ENCODE data around the gene SUMO2.
"Not testable (repeated sequence)": the region's sequence is repeated elsewhere in the genome, so short reads cannot be mapped to it uniquely, and the experiment has no call there.

The SUMO2 gene

DNA sequence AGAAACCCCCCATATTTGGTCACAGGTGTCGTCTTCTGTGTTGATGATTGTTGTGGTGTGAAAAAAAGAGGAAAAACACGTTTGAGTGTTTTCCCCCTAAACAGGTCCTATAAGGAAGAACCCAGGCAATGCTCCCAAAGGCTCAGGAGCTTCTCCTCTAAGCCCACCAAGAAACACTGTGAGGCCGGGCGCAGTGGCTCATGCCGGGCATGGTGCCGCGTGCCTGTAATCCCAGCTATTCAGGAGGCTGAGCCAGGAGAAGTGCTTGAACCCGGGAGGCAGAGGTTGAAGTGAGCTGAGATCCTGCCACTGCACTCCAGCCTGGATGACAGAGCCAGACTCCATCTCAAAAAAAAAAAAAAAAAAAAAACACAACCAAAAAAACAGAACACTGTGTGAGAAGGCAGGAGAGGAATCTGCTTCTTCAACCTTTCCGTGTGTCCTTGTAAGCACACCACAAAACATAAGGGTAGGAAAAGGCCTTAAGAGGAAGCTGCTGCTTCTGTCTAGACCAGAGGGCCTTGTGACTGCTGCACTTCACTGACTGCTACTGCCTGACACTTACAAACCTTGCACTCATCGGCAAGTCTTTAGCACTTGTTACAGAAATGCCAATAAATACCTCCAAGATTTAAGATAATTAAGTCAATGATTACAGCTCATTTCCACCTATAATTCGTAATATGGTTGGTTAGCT lies 37.8 kb downstream of the SUMO2 start:
- no peak for DNase-seq (ENCODE audit: low spot score)

GRCh38 chr17:75142236-75142971 lies 40.4 kb downstream of the SUMO2 start:
- DNase-seq (ENCODE audit: low spot score): no peak

DNA sequence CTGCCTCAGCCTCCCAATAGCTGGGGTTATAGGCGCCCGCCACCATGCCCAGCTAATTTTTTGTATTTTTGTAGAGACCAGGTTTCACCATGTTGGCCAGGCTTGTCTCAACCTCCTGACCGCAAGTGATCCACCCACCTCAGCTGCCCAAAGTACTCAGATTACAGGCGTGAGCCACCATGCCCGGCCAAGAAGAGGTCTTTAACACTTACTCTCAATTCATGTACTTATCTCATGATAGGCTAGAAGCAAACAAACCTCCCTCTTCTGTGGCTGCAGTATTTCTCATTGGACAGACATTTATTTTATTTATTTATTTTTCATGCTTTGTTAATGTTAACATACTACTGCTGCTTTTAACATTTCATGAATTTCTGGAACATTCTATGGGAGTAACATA lies 44.2 kb downstream of the SUMO2 start:
- DNase-seq (ENCODE audit: low spot score): no peak

GRCh38 chr17:75137762-75138161 lies 45.0 kb downstream of the SUMO2 start:
- not testable (repeated sequence) for DNase-seq (ENCODE audit: low spot score)

- DNase-seq (ENCODE audit: low spot score): no peak
Observed at GRCh38 chr17:75135946-75136345, 46.8 kb downstream of the SUMO2 start.

- no peak for DNase-seq (ENCODE audit: low spot score)
Observed at GRCh38 chr17:75135452-75135851, 47.3 kb downstream of the SUMO2 start.

- DNase-seq (ENCODE audit: low spot score): not testable (repeated sequence)
Observed at GRCh38 chr17:75133607-75134347, 49.0 kb downstream of the SUMO2 start.

DNA sequence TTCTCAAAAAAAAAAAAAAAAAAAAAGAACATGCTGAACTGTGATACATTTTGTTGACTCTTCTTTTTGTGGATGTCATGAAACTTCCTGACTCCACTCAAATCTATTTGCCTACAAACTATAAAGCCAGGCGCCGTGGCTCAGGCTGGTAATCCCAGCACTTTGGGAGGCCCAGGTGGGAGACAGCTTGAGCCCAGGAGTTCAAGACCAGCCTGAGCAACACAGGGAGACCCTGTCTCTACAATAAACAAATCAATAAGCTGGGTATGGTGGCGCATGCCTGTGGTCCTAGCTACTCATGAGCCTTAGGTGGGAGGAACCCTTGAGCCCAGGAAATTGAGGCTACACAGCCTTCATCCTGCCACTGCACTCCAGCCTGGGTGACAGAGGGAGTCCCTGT lies 49.8 kb downstream of the SUMO2 start:
- no peak for DNase-seq (ENCODE audit: low spot score)

GRCh38 chr17:75132018-75133000 lies 50.5 kb downstream of the SUMO2 start:
- not testable (repeated sequence) for DNase-seq (ENCODE audit: low spot score)

- DNase-seq (ENCODE audit: low spot score): peak; percentile 40
Observed at GRCh38 chr17:75131278-75132017, 51.3 kb downstream of the SUMO2 start, which contains the start of gene NT5C. TSS of gene NT5C (minus strand) at chr17:75131742. CDS start at chr17:75131707, 35 bp downstream.

GRCh38 chr17:75130632-75131277 lies 52.0 kb downstream of the SUMO2 start:
- peak; percentile 39 for DNase-seq (ENCODE audit: low spot score)

GRCh38 chr17:75130059-75130631 lies 52.6 kb downstream of the SUMO2 start:
- no peak for DNase-seq (ENCODE audit: low spot score)

DNA sequence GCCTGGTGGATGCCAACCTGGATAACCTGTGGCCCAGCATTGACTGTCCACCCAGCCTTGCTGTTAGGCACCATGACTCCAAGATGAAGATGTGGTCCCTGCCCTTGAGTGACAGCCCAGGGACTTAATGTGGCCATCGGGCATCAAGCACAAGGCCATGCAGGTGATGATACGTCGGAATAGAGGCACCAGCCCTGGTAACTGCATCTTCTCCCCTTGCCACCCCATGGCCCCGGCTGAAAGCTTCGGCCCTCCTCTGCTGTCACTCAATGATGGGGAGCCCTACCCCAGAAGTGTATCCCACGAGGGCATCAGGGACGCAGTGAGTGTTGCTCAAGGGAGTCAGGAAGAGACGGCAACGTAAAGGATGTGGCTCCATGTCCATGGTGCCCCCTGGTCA lies 53.2 kb downstream of the SUMO2 start:
- DNase-seq (ENCODE audit: low spot score): no peak

- no peak for DNase-seq (ENCODE audit: low spot score)
Observed at GRCh38 chr17:75128694-75129505, 53.9 kb downstream of the SUMO2 start.

DNA sequence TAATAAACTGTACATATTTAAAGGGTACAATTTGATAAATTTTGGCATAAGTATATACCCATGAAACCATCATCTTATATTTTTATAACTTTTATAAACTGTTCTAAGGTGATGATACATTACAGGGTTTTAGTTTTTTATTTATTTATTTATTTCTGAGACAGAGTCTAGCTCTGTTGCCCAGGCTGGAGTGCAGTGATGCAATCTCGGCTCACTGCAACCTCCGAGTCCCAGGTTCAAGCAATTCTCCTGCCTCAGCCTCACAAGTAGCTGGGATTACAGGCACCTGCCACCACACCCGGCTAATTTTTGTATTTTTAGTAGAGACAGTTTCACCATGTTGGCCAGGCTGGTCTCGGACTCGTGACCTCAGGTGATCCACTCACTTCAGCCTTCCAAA lies 54.8 kb downstream of the SUMO2 start:
- not testable (repeated sequence) for DNase-seq (ENCODE audit: low spot score)

- DNase-seq (ENCODE audit: low spot score): no peak
Observed at GRCh38 chr17:75126954-75127353, 55.8 kb downstream of the SUMO2 start.

GRCh38 chr17:75125984-75126383 lies 56.8 kb downstream of the SUMO2 start:
- DNase-seq (ENCODE audit: low spot score): no peak

- DNase-seq (ENCODE audit: low spot score): no peak
Observed at GRCh38 chr17:75124819-75125162, 58.0 kb downstream of the SUMO2 start.

Data from CD4-positive, alpha-beta T cell treated with Interleukin-6 at 100 ng/mL for 8 hours (primary cell).